HG02852 (cell line): Measurements from ENCODE around the gene ZDHHC14.

Source experiments
- ATAC-seq: cut with Tn5 transposase; IDR thresholded peaks from one replicate; pipeline ENCODE4 v1.9.1; 2021; ENCODE audit warnings: mild to moderate bottlenecking, moderate library complexity; ENCODE audit not compliant: unreplicated experiment

ZDHHC14 gene

DNA sequence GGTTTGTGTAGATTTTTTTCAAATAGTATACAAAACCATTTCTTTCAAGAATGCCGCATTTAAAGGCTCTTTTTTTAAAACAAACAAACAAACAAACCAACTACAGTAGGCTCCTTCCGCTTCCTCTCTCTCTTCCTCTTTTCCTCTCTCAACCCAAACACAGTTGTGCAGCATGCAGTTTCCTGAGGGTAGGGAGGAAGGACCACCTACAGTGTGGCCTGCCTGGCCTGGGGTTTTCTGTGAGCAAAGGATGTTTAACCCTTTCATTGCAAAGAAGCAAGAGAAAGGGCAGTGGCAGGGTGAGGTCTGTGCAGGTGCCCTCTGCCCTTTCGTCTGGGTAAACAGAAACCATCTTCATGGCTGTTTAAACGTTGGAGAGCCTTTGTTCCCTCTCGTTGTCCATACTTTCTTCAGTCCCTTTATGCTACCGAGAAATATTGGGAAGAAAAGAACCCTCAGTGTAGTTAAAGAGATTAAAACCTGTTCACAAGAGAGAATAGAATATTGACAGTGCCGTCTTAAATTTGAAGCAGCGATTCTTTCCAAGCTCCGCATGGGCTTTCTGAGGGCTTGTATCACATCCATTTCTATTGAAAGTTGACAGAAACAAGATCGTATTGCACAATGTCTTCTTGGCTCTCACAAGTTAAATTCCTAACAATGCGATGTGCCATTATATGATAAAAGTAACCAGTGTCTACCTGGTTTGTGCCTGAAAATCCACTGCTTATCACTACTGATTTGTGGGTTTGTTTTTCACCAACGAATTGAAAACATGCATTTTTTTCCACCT, 226.5 kb downstream of the ZDHHC14 start:
- no peak for ATAC-seq

GRCh38 chr6:157608221-157609075, 227.5 kb downstream of the ZDHHC14 start:
- ATAC-seq = no peak

GRCh38 chr6:157609117-157609516, 228.1 kb downstream of the ZDHHC14 start:
- ATAC-seq = no peak

DNA sequence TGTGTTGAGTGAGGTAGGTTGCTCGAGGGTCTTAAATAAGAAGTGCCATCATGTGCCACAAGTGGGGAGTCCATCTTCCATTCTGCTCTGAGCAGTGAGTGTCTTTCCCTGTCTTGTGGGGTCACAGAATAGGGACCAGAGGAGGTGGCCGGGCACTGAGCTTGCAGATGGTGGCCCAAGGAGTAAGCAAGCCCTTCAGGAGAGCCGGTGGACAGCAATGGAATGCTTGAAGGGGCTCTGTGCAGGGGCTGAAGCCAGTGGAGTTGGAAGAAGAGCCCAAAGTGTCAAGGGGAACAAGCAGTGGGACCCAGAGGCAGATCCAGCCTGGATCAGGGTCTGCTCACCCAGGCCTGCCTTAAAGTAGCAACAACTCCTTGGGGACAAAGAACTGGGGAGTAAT, 228.6 kb downstream of the ZDHHC14 start:
- no peak for ATAC-seq

DNA sequence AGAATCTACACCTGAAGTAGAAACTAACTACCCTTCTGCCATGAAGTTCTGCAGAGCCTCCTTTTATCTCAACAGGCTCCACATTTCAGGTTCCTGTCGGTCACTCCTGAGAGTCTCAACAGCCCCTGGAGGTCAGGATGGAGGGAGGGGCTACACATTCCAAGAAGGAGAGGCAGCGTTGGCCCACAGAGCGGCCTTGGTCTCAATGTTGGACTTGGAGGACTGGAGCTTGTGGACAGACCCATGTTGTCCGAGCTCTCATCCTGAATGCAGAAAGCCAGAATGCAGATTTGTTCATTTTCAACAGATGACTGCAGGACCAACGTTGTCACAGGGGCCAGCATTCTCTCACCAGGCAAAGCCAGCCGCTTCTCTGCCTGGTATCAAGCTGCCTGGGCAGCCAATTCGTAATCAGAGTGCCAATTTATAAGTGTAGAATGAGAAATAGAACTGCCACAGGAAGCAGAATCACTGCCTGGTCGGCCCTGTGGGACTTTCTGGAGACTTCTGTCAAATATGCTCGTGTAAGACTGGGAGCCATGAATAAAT, 229.5 kb downstream of the ZDHHC14 start:
- ATAC-seq = no peak

DNA sequence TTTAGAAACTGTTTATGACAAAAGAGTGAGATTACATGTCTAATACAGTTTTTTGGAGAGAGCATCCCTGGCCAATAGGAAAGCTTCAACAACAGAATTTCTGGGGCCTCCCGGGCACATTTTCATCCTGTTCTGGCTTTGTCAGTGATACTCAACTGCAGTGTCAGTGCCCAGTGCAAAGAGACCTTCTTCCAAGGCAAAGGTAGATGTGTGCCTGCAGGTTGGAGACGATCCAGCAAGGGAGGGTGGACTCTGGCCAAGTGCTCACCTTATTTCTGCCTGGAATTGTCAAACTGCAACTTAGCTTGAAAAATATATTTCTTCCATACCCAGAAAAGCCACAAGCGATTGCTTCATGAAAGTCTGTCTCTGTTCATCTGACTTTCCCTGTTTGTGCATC, 230.4 kb downstream of the ZDHHC14 start:
- ATAC-seq = no peak

DNA sequence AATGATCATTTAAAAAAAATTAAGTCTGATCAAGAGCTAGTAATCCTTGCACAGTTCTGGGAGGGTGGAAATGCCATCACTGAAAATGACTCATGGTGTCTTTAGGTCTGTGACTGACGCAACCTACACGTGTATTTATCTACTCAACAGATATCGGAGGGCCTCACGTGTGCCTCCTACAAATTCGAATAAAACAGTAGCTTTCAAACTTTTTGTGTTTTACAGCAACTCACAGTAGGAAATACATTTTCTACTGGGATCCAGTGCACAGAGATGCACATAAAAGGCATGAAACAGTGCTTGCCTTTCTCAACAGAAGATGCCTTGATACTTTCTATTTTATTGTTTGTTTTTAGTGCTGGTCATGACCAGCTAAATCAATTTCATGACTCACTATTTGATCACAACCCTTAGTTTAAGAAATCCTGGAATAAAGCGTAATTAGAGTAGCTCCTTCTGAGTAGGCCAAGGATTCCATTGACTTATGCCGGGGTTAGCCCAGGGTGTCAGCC, 232.1 kb downstream of the ZDHHC14 start:
- no peak for ATAC-seq

- ATAC-seq = no peak
These were observed 233.1 kb downstream of the ZDHHC14 start for GRCh38 chr6:157614026-157614568.

DNA sequence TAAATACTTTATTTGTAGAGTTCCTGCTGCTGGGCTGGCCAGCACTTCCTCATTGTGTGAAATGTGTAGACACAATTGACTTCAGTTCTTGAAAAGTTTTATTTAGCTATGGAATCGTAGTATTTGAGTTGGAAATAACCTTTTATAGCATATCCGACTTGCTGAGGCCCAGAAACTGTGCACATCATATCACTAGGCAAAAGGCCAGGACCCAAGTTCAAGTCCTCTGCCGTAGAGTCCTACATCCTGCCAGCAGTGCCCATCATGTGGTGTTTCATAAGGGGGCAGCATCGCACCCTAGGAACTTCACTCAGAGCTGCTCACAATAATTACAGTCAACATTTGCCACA, 234.4 kb downstream of the ZDHHC14 start:
- no peak for ATAC-seq

- ATAC-seq = no peak
These were observed 235.0 kb downstream of the ZDHHC14 start for GRCh38 chr6:157615951-157616350.

- no peak for ATAC-seq
These were observed 240.0 kb downstream of the ZDHHC14 start for GRCh38 chr6:157620944-157621343.

GRCh38 chr6:157621406-157621805, 240.4 kb downstream of the ZDHHC14 start:
- no peak for ATAC-seq

DNA sequence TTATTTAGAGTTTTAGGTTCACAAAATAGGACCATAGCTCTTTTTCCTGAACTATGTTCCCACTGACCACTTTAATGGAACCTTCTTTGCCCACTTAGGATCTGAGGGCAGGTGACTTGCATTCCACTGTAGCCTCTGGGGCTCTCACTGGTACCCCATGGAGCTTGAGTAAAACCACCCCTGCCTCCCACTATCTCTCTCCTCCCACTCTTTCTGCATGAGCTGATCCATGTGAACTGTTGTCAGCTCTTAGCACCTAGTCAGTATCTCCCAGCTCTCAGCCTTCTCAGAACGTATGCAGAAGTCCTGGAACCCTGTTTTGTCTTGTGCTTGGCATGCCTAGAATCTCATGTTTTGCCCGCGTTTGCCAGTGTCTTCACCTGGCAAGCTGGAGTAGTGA, 241.4 kb downstream of the ZDHHC14 start:
- no peak for ATAC-seq

GRCh38 chr6:157625111-157625510, 244.1 kb downstream of the ZDHHC14 start:
- no peak for ATAC-seq

- ATAC-seq = no peak
These were observed 244.8 kb downstream of the ZDHHC14 start for GRCh38 chr6:157625764-157626163.

DNA sequence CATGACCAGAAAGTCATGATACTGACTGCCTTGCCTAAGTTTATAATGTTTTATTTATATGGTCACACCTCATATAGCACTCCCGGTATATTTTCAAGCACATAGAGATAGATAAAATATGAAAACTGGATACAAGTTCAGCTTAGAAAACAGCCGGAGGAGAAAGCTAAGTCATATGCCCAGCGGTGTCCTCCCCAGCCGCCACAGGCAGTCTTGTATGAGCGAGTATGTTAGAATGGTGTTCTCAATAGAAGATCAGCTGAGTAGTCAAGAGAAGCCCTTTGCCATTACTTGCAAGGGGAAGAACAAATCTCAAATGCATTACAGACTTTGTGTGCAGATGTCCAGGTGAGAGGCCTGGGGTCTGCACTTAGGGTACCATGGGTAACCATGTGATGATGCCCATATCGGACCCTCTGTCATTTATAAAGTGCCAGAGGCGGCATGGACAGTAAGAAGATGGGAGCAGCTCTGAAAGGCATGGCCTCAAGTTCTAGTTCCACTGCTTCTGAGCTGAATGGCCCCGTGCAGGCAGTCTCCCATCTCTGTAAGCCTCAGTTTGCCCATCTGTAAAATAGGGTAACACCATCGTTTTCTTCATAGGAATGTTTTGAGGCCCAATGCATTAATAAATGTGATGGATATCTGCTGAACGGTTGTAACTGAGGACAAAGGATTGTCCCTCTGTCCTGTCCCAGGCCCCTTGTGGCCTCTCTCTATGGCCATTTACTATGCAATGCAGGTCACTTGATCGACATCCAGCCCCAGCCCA, 246.4 kb downstream of the ZDHHC14 start:
- no peak for ATAC-seq

- no peak for ATAC-seq
These were observed 247.5 kb downstream of the ZDHHC14 start for GRCh38 chr6:157628463-157628862.

DNA sequence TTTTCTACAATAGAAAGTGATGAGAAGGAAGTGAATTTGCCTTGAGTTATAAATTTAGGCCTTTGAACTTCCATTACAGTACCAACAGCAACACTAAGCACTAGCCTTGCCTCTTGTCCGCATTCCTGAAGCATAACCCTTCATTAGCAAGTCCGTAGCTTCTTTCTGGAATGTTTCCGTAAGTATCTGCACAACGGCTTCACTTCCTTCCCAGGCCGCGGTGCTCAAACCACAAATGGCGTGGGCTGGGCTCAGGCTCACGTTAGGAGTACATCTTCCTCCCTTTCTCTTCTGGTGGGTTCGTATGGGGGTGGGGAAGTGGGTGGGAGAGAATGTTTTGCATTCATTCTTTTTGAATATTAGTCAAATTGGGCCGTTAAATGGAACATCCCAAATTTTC, 248.2 kb downstream of the ZDHHC14 start:
- no peak for ATAC-seq

GRCh38 chr6:157630463-157631080, 249.6 kb downstream of the ZDHHC14 start:
- ATAC-seq = no peak

- ATAC-seq = no peak
These were observed 250.4 kb downstream of the ZDHHC14 start for GRCh38 chr6:157631412-157631811.
